Activated CD4-positive, CD25-positive, alpha-beta regulatory T cell (primary cell): ENCODE data around the gene ELANE.
A peak's percentile ranks its signal among the peaks of the same experiment; 100 is the strongest.
"Not testable (repeated sequence)": the region's sequence is repeated elsewhere in the genome, so short reads cannot be mapped to it uniquely, and the experiment has no call there.

ENCODE experiments used
- DNase-seq, 4 experiments: peaks; one replicate each; lab custom pipeline; 2025; lab: John Stamatoyannopoulos, UW

Gene ELANE

DNA sequence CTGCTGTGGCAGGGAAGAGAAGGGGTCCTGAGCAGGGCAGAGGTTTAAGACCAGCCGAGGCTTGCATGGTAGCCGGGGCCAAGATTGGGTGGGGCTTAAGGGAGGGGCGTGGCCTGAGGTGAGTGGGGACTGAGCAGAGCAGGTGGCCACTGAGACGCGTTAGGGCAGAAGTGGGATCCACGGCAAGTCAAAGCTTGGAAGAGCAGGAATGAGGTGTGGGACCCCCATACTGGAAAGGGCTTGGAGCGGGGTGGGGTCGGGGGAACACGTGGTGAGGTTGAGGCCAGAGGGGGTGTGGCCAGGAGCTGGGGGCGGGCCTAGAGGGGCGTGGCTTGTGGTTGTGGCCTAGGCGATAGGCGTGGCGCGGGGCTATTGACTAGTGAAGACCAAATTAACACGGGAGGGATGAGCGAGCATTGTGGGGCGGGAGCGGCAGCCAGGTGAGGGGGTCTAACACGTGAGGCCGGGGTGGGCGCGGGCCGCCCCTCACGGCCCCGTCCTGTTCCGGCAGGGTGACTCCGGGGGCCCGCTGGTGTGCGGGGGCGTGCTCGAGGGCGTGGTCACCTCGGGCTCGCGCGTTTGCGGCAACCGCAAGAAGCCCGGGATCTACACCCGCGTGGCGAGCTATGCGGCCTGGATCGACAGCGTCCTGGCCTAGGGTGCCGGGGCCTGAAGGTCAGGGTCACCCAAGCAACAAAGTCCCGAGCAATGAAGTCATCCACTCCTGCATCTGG is 10.6 kb downstream of the ELANE start:
- peak; percentile 43 to 66 (median 64) for DNase-seq

DNA sequence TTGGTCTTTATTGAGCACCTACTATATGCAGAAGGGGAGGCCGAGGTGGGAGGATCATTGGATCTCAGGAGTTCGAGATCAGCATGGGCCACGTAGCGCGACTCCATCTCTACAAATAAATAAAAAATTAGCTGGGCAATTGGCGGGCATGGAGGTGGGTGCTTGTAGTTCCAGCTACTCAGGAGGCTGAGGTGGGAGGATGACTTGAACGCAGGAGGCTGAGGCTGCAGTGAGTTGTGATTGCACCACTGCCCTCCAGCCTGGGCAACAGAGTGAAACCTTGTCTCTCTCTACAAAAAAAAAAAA is 11.2 kb downstream of the ELANE start:
- DNase-seq: no peak

DNA sequence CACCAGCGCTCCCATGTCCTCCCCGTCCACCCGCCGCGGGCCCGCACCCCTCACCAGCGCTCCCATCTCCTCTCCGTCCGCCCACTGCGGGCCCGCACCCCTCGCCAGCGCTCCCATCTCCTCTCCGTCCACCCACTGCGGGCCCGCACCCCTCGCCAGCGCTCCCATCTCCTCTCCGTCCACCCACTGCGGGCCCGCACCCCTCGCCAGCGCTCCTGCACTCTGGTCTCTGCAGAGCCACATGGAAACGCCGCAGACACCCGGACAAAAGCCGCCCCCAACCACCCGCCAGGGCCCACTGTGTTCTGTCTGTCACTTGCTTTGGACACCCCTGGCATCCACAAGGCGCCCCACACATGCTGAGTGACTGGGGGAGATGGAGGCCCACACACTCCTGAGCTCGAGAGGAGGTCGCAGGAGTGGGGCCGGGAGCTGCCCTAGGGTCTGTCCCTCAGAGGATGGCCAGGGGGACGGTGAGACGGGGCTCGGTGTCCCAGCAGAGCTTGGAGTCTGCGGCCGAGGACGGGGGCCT is 14.7 kb downstream of the ELANE start:
- no peak for DNase-seq

DNA sequence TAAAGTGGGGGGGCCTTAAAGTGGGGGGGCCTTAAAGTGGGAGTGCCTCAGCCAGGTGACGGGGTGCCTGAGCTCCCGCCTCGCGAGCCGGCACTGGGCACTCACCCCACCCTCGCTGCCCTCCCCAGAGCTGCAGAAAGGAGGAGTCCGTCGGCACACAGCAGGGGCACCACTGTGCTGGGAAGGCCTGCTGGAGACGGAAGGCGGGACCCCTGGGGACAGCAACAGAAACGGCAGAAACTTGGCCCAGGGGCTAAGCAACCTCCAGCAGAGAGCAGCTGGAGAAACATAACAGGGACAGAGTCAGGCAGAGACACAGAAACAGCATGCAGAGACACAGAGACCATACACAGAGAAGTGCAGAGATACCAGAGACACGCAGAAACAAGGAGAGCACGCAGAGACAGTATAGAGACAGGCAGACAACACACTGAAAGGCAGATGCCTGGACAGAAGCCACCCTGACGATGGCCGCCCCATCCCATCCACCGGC is 15.2 kb downstream of the ELANE start:
- DNase-seq: no peak

DNA sequence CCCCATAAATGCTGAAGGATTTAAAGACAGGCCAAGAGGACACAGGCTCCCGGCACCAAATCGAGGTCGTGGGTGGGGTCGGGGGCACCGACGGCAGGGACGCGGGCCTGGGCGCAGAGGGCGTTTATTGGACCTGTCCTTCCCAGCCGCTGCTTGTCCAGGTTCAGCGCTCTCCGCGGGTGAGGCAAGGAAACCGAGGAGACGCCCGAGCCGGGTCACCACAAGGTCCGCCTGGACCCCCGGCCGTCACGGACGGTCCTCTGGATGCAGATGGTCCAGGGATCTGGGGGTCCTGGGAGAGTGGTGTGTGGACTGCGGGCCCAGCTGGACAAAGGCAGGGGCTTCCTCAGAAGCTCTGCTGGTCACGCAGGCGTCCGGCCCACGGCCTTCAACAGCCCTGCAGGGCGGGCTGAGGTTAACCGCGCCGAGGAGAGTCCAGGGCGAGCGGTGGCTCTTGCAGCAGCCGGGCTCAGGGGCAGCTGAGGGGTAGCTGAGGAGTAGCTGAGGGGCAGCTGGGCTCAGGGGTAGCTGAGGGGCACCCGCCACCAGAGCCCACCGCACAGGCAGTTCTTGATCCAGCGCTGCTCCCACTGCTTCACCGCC is 15.9 kb downstream of the ELANE start:
- DNase-seq: no peak

DNA sequence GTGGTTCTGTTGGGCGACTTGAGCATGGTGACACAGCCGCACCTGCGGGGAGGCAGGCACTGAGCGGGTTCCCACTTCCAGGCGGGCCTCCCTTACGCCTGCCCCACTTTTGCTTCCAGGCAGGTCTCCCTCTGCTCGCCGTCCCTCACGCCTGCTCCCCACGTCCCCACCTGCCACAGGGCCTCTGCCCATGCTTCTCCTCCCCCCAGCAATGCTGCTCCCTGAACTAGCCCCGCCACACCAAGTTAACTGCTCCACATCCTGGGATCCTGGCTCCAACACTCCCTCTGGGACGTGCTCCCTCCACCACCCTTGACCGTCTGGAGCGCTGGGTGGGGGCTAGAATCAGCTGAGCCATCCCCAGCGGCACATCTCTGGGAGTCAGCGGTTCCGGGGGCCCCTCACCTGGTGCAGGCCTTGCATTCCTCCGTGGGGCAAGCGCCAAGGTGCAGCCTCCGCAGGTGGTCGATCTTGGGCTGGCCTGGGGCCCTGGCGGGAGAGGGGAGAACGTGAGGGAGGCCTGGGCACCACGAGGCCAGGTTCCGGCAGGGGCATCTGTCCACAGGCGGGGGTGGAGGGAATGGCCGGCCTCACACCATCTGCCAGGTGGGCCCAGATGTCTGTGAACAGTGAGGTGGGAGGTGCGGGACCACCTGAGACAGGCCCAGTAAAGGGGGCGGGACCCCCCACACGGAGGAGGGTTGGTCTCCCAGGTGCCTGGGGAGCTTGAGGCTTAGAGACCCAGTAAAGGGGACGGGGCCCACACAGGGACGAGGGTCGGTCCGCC is 16.5 kb downstream of the ELANE start:
- no peak for DNase-seq

DNA sequence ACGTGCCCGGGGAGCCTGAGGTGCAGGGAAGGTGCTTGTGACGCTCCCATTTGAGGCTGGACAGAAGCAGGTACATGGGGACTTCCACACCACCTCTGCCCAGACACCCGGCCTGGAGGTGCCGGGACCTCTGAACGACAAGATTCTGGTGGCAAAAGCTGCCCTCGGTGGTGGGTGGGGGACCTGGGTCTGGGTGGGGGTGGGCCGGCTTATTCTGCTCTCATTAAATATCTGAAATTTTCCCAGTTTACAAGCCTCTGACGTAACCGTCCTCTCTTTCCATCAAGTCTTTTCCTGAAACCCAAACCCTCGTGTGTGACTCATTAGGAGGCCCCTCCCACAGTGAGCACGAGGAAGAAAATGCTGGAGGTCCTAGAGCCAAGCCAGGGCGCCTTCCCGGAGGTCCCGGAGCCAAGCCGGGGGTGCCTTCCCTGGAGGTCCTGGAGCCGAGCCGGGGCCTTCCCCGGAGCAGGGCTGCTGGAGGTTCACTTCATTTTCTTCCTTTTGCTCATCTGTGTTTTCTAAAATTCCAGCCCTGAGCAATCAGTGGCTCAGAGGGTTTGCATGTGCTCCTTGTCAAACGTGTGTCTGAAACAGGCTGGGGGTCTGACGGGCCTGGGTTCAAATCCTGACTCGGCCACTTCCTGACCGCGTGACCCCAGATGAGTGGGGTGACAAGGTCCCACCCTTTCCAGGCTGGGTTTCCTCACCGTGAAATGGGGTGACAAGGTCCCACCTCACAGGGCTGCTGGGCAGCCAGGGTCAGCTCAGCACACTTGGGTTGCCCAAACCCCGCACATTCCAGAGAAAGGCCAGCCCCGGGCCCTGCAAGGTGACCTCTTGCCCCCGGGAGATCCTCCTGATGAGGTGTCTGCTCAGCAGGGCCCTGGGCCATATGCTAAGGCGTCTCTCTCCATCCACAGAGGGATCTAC is 17.4 kb downstream of the ELANE start:
- DNase-seq: no peak

DNA sequence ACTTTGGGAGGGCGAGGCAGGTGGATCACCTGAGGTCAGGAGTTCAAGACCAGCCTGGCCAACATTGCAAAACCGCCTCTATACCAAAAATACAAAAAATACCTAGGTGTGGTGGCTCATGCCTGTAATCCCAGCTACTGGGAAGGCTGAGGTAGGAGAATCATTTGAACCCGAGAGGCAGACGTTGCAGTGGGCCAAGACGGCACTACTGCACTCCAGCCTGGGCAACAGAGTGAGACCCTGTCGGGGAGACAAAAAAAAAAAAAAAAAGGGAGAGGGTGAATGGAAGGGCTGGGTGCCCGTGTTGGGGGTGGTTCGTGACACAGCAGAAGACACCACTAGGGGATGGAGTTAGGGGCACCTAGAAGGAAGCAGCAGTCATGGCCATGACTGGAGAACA is 18.2 kb downstream of the ELANE start:
- DNase-seq: no peak

DNA sequence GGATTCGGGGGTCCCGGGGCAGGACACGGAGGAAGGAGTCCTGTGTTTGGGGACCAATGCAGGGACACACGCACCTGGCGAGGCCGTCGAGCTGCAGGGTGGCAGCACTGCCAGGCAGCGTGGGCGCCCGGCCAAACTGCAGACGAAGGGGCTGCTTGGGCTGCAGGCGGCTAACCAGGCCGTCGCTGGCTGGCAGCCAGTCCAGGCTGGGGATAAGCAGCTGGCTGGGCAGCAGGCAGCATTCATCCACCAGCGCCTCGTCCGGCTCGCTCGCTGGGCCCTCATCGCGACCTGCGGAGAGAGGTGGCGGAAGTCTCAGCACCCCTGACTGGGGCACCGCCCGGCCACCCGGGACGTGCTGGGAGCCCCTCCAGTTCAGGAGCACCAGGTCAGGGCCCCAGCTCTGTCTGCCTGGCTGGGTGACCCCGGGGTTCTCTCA is 18.9 kb downstream of the ELANE start:
- no peak for DNase-seq

DNA sequence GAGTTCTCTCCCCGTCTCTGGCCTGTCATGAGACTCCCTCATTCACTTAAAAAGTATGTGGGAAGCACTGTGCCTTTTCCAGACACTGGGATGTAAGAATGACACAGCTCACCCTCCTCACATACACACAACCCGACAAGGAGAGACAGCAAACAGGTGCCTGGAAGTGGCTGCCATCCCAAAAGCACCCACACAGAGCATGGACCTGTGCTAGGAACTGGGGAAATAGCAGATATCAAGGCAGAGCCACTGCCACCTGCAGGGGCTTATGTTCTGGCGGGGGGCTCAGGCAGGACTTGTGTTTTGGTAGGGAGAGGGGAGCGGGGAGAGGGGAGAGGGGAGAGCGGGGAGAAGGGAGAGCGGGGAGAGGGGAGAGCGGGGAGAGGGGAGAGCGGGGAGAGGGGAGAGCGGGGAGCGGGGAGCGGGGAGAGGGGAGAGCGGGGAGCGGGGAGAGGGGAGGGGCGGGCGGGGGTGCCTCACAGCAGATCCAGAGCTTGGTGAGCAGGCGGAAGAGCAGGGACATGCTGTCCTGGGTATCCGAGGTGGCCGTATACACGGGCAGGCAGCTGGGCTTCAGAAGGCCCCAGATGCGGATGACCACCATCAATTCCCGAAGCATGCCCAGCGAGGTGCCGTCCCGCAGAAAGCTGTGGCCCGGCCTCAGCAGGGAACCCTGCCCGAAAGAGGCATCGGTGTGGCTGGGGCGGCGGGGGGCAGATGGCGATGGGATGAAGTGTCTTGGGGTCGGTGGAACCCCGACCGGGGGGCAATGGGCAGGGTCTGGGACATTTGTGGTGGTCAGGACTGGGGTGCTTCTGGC is 19.6 kb downstream of the ELANE start:
- DNase-seq: no peak

DNA sequence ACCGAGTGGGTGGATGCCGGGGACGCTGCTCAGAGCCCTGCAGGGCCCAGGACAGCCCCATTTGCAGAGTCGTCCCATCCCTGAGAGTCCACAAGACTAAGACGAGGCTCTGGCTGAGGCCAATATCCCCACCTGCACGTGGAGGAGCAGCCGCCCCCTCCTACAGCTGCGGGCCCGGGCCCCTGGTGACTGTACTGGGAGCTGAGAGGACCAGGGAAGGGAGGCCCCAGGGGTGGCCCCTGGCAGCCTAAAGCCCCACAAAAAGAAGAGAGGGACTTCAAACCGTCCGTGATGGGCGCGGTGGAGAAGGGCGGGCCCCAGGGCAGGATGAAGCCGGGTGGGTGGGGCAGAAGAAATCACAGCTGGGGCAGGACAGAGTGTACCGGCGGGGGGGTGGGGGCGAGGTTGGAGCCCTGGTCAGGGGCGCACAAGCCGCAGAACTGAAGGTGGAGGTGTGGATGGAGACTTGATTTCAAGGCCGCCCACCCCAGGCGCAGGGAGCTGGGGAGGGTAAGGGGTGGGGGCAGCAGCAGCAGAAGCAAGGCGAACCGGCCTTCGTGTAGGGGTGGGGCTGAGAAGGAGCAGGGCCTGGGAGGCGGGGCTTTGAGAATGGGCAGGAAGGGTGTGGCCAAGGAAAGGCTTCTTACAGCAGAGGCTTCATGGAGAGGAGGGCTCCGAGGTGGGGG is 20.3 kb downstream of the ELANE start:
- peak; percentile 50 to 78 (median 69) for DNase-seq

DNA sequence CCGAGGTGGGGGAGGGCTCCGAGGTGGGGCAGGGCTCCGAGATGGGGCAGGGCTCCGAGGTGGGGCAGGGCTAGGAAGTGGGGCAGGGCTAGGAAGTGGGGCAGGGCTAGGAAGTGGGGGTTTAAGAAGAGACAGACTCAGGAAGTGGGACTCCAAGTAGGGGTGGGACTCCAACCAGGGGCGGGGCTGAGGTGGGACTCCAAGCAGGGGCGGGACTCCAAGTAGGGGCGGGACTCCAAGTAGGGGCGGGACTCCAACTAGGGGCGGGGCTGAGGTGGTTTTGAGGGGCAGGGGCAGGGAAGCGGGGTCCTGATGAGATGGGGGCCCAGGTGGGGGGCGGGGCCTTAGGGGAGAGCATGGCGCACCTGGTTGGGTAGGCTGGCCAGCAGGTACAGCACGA is 21.0 kb downstream of the ELANE start:
- DNase-seq: peak in 3 of 4 experiments; percentile 29 to 79 (median 74)

DNA sequence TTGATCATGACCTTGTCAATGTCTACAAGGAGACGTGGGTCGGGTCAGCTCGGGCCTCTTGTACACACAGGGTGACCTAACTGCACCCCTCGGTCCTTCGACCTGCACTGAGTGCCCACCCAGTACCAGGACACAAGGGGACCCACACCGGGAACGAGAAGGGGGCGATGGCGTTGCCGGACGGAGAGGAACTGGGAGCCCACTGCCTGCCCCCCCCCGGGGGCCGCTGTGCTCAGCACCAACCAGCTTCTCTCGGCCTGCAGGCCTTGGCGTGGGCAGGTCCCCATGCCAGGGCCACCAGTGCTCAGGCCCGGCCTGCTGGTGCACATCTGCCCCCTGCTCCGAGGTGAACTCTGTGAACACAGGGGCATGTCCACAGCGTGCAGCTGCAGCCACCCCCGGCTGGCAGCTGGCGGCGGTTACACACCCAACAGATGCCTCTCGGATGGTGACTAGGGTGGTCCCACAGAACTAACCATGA is 21.5 kb downstream of the ELANE start:
- no peak for DNase-seq

DNA sequence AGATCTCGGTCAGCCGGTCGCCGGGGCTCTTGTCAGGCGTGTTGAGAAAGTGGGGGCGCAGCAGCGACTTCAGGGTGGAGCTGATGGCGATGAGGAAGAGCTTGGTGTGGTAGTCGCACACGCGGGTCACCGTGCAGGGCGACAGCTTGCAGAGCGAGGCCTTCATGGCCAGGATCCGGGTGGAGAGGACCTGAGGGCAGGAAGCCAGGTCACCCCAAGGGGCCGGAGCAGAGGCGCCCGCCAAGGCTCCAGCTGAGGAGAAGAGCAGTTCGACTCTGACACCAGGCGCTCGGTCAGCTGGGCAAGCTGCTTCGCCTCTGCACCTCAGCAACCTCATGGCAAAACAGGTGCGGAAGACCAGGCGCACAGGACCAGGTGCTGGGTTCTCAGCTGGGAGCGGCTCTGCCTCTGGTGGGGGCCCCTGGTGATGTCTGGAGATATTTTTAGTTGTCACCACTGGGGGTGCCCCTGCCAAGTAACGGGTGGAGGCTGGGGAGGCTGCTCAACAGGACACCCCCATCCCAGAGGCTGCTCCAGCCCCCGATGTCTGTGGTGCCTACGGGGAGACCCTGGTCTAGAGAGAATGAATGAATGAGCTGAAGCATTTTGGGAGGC is 23.3 kb downstream of the ELANE start:
- DNase-seq: no peak

DNA sequence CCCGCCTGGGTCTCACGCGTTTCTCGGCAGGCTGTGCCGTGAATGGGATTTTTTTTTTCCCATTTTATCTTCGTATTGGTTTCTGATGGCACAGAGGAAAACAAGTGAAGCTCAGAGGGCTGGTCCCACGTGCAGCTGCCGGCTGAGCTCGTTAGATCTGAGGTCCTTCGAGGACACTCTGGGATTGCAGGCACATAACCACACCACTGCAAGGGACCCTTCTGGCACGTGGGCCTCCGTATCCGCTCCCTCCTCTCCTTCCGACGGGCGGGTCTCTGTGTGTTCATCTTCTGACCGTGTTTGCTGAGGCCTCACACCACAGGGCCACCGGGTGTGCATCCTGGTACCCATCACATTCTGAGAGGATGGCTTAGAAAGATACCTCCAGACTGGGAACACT is 24.0 kb downstream of the ELANE start:
- no peak for DNase-seq

DNA sequence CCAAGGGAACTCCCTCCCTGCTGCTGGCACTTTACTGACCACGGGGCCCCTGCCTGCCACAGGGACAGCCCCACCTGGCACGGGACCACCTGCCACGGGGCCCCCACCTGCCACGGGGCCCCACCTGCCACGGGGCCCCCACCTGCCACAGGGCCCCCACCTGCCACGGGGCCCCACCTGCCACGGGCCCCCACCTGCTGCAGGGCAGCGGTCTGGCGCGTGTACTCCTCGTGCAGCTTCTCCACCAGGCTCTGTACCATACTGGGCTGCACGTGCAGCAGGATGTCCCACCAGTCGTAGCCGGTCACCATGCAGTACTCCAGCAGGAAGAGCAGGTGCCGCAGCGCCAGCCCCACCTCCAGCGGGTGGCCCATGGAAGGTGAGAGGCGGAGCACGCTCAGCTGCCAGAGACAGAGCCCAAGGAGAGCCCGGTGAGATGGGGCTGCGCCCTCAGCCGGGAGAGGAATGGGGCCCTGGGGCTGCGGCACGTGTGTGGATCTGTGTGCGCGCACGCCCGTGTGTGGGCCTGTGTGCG is 24.7 kb downstream of the ELANE start:
- no peak for DNase-seq

DNA sequence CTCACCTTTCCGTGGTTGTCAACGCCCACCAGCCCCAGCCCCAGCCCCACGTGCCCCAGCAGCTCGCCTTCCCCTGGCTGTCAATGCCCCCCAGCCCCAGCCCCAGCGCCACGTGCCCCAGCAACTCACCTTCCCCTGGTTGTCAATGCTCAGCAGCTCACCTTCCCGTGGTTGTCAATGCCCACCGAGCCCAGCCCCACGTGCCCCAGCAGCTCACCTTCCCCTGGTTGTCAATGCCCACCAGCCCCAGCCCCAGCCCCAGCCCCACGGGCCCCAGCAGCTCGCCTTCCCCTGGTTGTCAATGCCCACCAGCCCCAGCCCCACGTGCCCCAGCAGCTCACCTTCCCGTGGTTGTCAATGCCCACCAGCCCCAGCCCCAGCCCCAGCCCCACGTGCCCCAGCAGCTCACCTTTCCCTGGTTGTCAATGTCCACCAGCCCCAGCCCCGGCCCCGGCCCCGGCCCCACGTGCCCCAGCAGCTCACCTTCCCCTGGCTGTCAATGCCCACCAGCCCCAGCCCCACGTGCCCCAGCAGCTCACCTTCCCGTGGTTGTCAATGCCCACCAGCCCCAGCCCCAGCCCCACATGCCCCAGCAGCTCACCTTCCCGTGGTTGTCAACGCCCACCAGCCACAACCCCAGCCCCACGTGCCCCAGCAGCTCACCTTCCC is 26.0 kb downstream of the ELANE start:
- DNase-seq: not testable (repeated sequence)

DNA sequence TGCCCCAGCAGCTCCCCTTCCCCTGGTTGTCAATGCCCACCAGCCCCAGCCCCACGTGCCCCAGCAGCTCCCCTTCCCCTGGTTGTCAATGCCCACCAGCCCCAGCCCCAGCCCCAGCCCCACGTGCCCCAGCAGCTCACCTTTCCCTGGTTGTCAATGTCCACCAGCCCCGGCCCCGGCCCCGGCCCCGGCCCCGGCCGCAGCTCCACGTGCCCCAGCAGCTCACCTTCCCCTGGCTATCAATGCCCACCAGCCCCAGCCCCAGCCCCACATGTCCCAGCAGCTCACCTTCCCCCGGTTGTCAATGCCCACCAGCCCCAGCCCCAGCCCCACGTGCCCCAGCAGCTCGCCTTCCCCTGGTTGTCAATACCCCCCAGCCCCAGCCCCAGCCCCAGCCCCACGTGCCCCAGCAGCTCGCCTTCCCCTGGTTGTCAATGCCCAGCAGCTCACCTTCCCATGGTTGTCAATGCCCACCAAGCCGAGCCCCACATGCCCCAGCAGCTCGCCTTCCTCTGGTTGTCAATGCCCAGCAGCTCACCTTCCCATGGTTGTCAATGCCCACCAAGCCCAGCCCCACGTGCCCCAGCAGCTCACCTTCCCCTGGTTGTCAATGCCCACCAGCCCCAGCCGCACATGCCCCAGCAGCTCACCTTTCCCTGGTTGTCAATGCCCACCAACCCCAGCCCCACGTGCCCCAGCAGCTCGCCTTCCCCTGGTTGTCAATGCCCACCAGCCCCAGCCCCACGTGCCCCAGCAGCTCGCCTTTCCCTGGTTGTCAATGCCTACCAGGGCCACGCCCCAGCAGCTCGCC is 26.9 kb downstream of the ELANE start:
- not testable (repeated sequence) for DNase-seq
